ENCODE measurements around the gene EIF4G2. TPM values are rescaled to one million over a fixed set of nuclear protein-coding genes. Genes with fewer than 3 reads are reported as not detected.

Gene EIF4G2
- total RNA-seq, 1 donor from 2014 or later, result 1,024 TPM

DNA sequence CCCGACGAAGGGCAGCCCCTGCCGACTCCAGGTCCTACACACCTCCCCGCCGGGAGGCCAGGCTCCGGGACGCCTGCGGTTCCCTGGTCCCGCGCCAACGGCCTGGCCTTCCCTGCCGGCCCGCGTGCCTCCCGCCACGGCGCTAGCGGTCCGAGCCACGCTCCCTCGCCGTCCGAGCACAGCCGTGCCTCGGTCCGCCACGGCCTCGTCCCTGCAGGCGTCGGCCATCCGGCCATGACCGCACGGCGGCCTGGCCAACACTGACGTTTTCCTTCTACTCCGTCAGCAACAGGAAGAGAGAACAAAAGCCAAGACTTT, 532 bp downstream of the EIF4G2 start:
- no peak for DNase-seq

DNA sequence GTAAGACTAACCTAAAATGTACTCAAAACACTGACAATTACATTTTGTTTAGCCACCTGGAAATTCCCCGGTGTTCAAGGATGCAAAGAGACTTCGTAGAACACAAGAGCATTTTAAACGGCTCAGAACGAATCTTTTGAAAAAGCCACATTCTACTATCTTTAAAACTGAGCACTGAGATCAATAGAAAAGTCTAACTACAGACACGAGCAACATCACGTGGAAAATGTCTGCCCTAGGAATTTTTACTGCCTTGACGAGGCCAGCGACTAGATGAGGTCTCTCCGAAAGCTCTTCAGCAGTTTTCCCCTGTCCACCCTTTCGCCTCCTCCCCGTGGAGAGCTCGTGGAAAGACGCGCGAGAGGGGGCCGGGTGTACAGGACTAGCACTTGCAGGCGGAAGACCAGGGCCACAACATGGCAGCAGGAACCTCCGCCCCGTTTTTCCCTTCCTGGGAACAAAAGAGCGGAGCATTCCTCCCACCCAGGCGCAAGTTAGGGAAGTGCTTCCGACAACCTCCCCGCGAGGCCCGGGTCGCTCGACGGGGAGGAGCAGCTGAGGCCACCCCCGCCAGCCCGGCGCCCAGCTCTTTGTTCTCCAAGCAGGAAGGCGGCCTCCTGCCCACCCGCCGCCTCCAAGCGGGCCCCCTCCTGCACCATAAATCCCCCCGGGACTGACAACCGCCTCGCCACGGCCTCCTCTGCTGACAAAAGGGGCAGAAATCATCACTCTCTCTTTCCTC, 1.1 kb downstream of the EIF4G2 start:
- DNase-seq, result peak; percentile 37

DNA sequence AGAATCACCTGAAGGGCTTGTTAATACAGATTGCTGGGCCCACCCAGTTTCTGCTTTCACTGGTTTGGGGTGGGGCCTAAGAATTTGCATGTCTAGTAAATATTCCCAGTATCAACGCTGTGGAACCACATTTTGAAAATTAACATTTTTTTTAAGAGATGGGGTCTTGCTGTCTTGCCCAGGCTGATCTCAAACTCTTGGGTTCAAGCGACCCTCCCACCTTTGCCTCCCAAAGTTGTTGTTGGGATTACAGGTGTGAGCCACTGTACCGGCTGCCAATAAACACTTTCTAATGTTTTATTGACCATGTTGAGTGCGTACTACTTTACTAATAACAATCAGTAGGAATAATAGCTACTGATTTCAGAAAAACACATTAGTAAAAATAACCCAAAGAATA, 2.5 kb downstream of the EIF4G2 start:
- no peak for DNase-seq

GRCh38 chr11:10805741-10806140, 3.0 kb downstream of the EIF4G2 start:
- no peak for DNase-seq

- DNase-seq, result no peak
Measured at GRCh38 chr11:10803676-10804075, 5.0 kb downstream of the EIF4G2 start.

DNA sequence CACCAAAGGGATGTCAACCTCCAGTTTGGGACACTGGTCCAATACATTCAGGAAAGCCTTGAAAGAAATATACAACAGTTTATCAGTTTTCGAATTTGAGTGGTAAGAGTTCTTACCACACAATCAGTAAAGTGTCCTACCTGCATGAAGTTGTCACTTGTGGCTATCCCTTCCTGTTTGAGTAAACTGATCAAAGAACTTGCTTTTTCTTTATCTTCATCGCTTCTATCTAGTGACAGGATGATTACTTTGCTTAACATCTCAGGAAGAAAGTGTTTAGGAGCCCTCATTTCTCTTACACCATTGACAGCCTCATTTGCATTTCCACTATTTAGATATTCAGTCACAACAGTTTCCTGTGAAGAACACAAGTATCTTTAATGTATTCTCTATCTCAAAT, 8.4 kb downstream of the EIF4G2 start:
- DNase-seq, result no peak

DNA sequence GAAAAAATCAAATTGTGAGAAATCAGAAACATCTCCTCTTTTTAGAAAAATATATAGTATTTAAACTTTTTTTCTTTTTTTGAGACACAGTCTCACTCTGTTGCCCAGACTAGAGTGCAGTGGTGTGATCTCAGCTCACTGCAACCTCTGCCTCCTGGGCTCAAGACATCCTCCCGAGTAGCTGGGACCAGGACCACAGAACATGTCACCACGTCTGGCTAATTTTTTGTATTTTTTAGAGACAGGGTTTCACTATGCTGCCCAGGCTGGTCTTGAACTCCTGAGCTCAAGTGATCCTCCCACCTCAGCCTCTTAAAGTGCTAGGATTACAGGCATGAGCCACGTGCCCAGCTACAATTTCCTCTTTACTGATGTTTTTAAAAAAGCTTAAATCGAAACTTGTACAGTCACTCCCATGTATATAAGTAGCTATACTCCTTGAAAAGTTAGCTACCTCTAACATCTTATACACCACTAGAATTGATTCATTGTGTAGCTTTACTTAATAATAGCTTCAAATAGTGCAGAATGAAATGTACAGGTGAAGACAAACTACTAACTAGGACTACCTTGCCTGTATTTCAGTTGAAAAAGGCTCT, 10.3 kb downstream of the EIF4G2 start:
- no peak for DNase-seq

DNA sequence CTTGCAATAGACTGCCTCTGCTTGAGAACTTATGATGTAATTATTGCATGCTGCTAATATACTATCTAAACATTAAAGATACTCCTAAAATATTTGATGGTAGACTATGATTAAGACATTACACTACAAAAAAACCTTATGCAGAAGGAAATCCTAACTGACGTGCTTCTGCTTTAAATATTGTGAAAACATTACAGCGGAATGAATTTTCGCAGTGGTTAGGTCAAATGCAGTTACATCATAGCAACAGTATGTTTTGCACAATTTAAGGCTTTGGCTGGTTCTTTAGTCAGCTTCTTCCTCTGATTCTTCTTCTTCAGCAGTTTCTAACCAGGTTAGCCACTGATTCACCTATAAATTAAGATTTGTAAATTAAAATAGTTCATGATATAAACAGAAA, 11.2 kb downstream of the EIF4G2 start:
- DNase-seq, result no peak

GRCh38 chr11:10797001-10797400, 11.7 kb downstream of the EIF4G2 start:
- no peak for DNase-seq

- no peak for DNase-seq
Measured at GRCh38 chr11:10796191-10796590, 12.5 kb downstream of the EIF4G2 start.

DNA sequence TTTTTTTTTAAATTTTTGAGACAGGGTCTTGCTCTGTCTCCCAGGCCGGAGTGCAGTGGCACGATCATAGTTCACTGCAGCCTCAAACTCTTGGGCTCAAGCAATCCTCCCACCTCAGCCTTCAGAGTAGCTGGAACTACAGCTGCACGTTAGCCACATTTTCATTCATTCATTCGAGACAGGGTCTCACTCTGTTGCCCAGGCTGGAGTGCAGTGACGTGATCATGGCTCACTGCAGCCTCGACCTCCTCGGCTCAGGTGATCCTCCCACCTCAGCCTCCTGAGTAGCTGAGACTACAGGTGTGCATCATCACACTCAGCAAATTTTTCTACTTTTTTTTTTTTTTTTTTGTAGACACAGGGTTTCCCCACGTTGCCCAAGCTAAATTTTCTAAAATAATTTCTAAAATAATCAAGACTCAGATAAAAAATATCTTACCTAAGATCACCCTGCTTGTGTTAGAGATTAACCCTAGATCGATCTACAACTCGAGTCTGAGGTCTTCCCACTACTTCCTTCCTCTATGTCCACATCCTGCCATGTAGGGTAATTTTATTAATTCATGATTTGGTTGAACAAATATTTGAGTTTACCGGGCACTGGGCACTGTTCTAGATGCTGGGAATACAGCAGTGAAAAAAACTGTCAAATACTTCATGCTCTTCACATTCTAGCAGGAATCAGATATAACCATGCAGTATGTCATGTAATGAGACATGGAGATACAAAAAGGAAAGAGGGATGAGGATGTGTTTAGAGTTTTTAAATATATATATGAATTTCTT, 15.1 kb downstream of the EIF4G2 start:
- DNase-seq, result no peak

- peak; percentile 50 for DNase-seq
Measured at GRCh38 chr11:10792385-10793068, 16.2 kb downstream of the EIF4G2 start.

DNA sequence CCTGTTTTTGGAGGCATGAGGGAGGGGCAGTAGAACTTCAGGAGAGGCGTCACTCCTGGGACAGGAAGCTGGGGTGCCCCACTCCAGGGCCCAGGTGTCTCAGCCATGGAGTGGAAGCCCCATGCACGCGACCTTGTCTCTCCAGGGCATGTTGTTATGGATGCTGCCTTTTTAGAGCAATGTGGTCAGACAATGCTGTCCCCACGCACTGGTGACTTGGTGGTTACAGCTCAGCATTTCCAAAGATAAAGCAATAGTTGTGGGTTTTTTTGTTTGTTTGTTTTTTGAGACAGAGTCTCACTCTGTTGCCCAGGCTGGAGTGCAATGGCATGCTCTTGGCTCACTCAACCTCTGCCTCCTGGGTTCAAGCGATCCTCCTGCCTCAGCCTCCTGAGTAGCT, 22.3 kb downstream of the EIF4G2 start:
- no peak for DNase-seq

GRCh38 chr11:10785146-10785474, 23.6 kb downstream of the EIF4G2 start:
- DNase-seq, result no peak

DNA sequence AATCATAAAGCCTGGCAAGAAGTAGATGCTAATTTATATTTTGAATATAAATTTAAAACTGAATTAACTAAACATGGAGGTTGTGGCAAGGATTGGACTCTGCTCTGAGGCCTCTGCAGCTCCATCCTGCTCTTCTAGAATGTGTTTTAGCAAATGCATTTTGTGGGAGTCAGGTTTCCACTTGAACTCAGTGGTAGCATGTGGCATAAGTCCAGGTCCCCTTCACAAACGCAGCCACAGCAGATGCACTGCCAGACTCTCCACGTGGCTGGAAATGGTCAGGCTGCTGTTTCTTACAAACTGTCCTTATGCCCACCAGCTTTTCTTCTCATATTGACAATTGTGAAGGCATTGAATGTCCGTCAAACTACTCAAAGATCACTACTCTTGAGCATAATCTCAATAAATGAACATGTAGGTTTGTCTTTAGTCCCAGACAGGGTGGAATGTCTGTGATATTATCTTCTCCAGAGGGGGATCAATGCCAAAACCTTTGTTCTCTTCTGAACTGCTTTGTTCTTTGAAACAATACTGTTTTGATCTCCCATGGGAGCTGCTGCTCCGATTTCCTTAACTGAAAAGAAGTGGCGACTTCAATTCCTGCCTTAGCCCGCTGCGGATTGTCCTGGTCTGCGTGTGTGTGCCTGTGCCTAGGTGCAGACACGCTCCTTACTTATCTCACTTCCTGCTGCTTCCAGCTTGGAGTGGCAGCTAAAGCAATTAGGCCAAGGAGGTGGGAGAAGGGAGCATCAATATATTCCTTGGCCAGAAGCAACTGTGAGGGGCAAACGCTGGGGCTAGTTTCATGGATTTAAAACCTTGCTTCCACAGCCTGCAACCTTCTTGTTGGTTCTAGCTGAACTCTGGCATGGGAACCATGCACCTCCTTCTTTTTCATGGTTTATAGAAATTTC, 24.2 kb downstream of the EIF4G2 start:
- DNase-seq, result no peak

DNA sequence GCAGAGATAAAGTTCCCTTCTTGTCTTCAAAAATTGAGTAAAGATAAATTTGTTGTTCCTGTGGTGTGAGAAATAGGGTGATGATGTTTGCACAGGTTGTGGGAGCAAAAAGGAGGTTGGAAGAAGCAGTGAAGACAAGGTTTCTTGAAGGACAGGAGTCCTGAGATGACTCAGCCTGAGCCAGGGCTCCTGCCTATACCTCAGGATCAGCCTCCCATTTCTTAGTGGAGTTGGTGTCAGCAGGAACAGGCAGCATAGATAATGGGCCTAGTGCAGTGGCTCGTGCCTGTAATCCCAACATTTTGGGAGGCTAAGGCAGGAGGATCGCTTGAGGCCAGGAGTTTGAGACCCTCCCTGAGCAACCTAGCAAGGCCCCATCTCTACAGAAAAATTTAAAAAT, 28.7 kb downstream of the EIF4G2 start:
- DNase-seq, result no peak

DNA sequence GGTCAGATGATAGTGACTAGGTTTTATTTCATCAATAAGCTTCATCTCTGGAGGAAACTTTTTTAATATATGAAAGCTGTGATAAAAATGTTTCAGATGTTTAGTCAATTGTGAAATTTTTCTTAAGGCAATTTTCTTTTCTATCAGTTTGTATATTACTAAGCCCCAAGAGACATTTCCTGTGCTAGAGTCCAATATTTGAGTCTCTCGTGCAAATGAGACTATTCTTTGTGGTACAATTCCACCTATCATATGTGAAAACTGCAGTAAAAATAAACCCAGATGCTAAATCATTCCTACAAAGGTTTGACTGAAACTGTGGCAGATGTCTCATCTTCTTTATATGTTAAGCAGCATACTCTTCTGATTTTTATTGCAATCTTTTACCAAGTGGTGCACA, 29.6 kb downstream of the EIF4G2 start:
- DNase-seq, result no peak

GRCh38 chr11:10778217-10778970, 30.3 kb downstream of the EIF4G2 start:
- DNase-seq, result peak; percentile 41

- DNase-seq, result no peak
Measured at GRCh38 chr11:10777806-10778205, 30.9 kb downstream of the EIF4G2 start.

- no peak for DNase-seq
Measured at GRCh38 chr11:10777393-10777793, 31.3 kb downstream of the EIF4G2 start.

- DNase-seq, result no peak
Measured at GRCh38 chr11:10774811-10775210, 33.9 kb downstream of the EIF4G2 start.

Data from occipital lobe (tissue), 2 donors.